Natural killer cell treated with Interleukin-12 subunit alpha and Interleukin-12 subunit beta and Interleukin-15 and Interleukin-18, amount 100 ng/mL, for 72 hours (primary cell): ENCODE data around the gene XXYLT1. TPM values are rescaled to one million over a fixed set of nuclear protein-coding genes. Genes with fewer than 3 reads are reported as not detected.
A peak's percentile ranks its signal among the peaks of the same experiment; 100 is the strongest.
"Not testable (repeated sequence)": the region's sequence is repeated elsewhere in the genome, so short reads cannot be mapped to it uniquely, and the experiment has no call there.

Experiments used
- ATAC-seq, 2 donors: fragments of 150-1000 bp; cut with Tn5 transposase in 1 of 2; sonication (Bioruptor Pico), chemical (Tn5 transposase) in 1 of 2; 2 replicates each; pipeline ENCODE4 v1.10.0; 2021
- DNase-seq: peaks from one replicate; pipeline ENCODE4 v3.0.0; 2022; ENCODE audit warnings: low spot score
- H3K27ac Mint-ChIP-seq, 2 donors: 1 replicate in 1 of 2; 2 replicates in 1 of 2; pipeline ENCODE4 v1.8.0; 2022; ENCODE audit warnings: mixed read lengths in 2 of 2, mild to moderate bottlenecking in 1 of 2, moderate library complexity in 1 of 2
- H3K27me3 Mint-ChIP-seq, 2 donors: 1 replicate in 1 of 2; 2 replicates in 1 of 2; pipeline ENCODE4 v1.8.0; 2022; ENCODE audit warnings: mixed read lengths in 2 of 2
- H3K36me3 Mint-ChIP-seq: one replicate; pipeline ENCODE4 v1.8.0; 2022; ENCODE audit warnings: mixed read lengths
- H3K4me1 Mint-ChIP-seq, 2 donors: 1 replicate in 1 of 2; 2 replicates in 1 of 2; pipeline ENCODE4 v1.8.0; 2022; ENCODE audit warnings: low read depth in 2 of 2, mixed read lengths in 2 of 2, mild to moderate bottlenecking in 1 of 2
- H3K4me3 Mint-ChIP-seq: one replicate; pipeline ENCODE4 v1.8.0; 2022; ENCODE audit warnings: mixed read lengths
- H3K9me3 Mint-ChIP-seq: 2 replicates; pipeline ENCODE4 v1.8.0; 2022; ENCODE audit warnings: mixed read lengths
- total RNA-seq, 2 donors: library from RNA; stranded (reverse); gene quantifications; one replicate each; pipeline ENCODE4 v1.2.3, GENCODE V29; 2022

Gene XXYLT1, protein sequence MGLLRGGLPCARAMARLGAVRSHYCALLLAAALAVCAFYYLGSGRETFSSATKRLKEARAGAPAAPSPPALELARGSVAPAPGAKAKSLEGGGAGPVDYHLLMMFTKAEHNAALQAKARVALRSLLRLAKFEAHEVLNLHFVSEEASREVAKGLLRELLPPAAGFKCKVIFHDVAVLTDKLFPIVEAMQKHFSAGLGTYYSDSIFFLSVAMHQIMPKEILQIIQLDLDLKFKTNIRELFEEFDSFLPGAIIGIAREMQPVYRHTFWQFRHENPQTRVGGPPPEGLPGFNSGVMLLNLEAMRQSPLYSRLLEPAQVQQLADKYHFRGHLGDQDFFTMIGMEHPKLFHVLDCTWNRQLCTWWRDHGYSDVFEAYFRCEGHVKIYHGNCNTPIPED
- 10 to 100 TPM; 10.5 to 16.2 TPM for total RNA-seq

DNA sequence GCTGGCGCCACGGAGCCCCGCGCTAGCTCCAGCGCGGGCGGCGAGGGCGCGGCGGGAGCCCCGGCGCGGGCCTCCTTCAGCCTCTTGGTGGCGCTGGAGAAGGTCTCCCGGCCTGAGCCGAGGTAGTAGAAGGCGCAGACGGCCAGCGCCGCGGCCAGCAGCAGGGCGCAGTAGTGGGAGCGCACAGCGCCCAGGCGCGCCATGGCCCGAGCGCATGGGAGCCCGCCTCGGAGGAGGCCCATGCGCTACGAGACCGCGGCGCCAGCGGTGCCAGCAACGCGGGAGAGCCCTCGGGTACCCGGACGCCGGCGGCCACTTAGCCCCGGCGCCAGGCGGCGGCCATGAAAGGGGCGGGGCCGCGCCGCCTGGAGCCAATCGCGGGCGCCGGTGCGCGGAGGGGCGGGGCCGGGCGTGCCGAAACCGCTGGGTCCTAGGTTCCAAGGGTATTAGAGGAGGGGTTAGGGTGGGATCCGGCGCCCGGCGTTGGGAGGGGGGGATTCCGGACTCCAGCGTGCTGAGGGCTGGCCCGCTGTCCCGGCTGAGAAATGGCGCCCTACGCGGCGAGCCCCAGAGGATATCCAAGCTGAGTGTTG is at the start of gene XXYLT1:
XXYLT1 (minus strand) TSS at position 343 of the 593 bp plus-strand sequence; CDS start at position 242, 101 bp downstream.
- H3K4me3 Mint-ChIP-seq: peak within 1 kb of the TSS; percentile 86
- peak within 1 kb of the TSS; percentile 62 to 82 for H3K27ac Mint-ChIP-seq
- DNase-seq: peak; percentile 91
- no peaks in the 10 kb centered on the region for H3K36me3 Mint-ChIP-seq
- no peaks in the 10 kb centered on the region for H3K9me3 Mint-ChIP-seq
- H3K27me3 Mint-ChIP-seq: no peaks in the 10 kb centered on the region
- ATAC-seq: peak; percentile 94 to 96
- H3K4me1 Mint-ChIP-seq: peaks cover 26 to 28% of the 10 kb centered on the region in 2 donors

DNA sequence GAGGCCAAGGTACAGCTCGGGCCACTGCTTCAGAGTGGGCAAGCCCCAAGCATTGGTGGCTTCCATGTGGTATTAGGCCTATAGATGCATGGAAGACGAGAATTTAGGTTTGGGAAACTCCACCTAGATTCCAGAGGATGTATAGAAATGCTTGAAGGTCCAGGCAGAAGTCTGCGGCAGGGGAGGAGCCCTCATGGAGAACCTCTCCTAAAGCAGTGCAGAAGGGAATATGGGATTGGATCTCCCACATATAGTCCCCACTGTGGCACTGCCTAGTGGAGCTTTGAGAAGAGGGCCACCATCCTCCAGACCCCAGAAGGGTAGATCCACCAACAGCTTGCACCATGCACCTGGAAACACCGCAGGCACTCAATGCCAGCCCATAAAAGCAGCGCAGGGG is 48.1 kb upstream of the XXYLT1 start:
- Mint-ChIP-seq H3K9me3 (no peaks in the 10 kb centered on the region), H3K27me3 (no peaks in the 10 kb centered on the region), H3K4me1 (peaks cover 9 to 10% of the 10 kb centered on the region in 2 donors), H3K4me3 (no peak overlapping the region), H3K27ac (no peak overlapping the region), H3K36me3 (peaks cover 28% of the 10 kb centered on the region)
- DNase-seq (no peak), ATAC-seq (no peak)

DNA sequence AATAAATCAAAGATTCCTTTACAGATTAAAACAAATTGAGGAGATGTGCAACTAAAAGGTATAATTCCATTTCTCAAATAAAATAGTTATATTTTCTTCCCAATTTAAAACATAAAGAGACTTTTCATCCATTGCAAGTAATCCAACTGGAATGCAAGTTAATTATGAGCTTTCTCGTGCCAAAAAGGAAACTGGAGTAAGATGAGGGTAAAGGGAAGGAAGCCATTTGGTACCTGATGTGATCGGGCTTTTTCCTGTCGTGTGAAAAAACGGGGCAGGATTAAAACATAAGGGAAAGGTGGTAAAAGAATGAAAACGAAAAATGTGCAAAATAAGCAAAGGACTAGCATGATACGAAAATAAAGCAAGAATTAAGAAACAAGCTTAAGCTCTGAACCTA is 41.8 kb upstream of the XXYLT1 start:
- Mint-ChIP-seq H3K9me3 (no peaks in the 10 kb centered on the region), H3K36me3 (no peaks in the 10 kb centered on the region), H3K27ac (no peak overlapping the region), H3K4me1 (no peaks in the 10 kb centered on the region), H3K4me3 (no peak overlapping the region), H3K27me3 (no peaks in the 10 kb centered on the region)
- DNase-seq (no peak), ATAC-seq (no peak)

DNA sequence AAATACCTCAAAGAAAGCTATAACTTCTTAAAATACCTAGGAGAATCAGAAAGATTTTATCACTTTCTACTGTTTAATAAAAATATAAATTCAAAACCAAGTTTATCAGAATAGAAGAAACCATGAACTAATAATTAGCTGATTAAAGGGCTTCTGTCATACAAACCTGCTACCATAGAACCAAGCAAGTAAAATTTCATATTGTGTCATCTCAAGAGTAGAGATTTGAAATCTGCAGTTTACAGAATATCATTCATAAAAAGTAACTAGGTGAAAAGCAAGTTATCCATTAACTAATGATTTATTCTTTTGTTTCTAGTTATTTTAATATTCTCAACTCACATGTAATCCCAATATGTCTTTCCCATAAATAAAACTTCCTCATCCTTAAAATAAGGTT is 36.8 kb upstream of the XXYLT1 start:
- Mint-ChIP-seq H3K27ac (no peak overlapping the region), H3K4me1 (no peaks in the 10 kb centered on the region), H3K9me3 (no peaks in the 10 kb centered on the region), H3K4me3 (no peak overlapping the region), H3K27me3 (no peaks in the 10 kb centered on the region), H3K36me3 (peaks cover 6% of the 10 kb centered on the region)
- no peak for DNase-seq
- no peak for ATAC-seq

DNA sequence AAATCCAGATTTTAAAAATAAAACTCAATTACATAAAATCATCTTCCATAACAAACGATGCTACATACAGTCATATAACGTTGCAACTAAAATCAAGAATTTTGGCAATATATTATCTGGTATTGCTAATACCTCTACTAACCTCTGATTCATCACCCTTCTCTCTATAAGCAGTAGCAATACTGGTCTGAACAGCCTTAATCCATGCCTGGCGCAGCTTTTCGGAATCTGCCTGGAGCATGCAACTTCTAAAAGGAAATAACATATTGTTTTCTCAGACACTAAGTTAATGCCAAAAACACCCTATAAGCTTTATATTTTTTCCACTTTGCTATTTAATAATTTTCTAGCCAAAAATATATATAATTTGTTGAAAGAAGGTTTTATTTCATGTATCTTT is 35.4 kb upstream of the XXYLT1 start:
- Mint-ChIP-seq H3K4me1 (no peaks in the 10 kb centered on the region), H3K36me3 (peaks cover 6% of the 10 kb centered on the region), H3K4me3 (no peak overlapping the region), H3K27ac (no peak overlapping the region), H3K27me3 (no peaks in the 10 kb centered on the region), H3K9me3 (no peaks in the 10 kb centered on the region)
- DNase-seq (no peak), ATAC-seq (no peak)

DNA sequence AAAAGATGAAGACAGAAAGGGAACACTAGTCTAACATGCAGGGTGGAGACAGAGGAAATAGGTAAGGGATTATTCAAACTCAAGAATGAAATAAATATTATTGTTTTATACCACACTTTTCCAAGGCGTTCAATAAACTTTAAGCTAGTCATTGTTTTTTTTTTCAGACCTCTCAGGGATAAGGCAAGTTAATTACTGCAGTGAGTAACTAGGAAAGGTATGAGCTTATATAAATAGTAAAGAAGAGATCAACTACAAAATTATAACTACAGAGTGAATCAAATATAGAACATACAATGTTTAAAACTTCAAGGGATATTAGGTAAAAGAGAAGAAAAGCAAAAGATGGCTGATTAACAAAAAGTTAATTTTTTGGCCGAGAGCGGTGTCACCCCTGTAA is 31.5 kb upstream of the XXYLT1 start:
- Mint-ChIP-seq H3K9me3 (no peaks in the 10 kb centered on the region), H3K27ac (no peak overlapping the region), H3K36me3 (peaks cover 11% of the 10 kb centered on the region), H3K4me1 (peaks cover 3 to 6% of the 10 kb centered on the region in 2 donors), H3K4me3 (no peak overlapping the region), H3K27me3 (no peaks in the 10 kb centered on the region)
- no peak for ATAC-seq
- DNase-seq: no peak

DNA sequence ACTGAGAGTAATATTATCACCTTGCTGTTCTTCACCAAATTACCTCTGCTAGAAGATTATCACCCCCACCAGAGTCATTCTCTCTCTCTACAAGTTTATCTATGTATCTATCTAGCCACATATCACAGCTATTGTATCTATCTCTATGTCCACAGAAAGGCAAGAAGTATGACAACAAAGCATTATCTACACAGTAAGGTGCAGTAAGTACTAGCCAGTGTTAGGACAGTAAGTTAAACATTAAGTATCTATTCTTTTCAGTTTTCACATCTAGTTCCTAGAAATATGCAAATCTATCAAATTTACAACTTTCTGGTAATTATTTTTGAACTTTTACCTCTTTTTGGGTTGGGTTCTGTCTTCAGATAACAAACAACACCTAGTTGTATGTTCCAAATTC is 26.5 kb upstream of the XXYLT1 start:
- DNase-seq: no peak
- ATAC-seq: no peak
- Mint-ChIP-seq H3K36me3 (peaks cover 11% of the 10 kb centered on the region), H3K27me3 (no peaks in the 10 kb centered on the region), H3K4me3 (no peak overlapping the region), H3K4me1 (peaks cover 3 to 8% of the 10 kb centered on the region in 2 donors), H3K27ac (peak overlapping the region in 1 of 2 donors; percentile 47), H3K9me3 (no peaks in the 10 kb centered on the region)

DNA sequence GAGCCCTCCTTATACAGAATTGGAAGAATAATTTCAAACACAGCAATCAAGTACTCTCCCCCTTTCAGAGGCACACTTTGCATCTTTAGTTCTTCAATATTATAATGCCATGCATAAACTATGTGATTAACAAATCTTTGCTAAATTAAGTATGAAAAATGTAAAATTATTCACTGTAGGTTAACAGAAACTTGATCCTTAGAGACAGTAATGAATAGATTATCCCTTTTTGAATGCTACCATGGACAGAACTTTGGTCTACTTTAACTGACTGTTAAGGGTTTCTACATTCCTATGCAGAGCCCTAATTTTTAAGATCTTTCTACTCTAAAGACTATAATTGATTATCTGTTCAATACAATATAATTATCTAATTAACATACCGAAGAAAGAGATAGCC is 25.7 kb upstream of the XXYLT1 start:
- peaks cover 3 to 8% of the 10 kb centered on the region in 2 donors for H3K4me1 Mint-ChIP-seq
- ATAC-seq: no peak
- H3K4me3 Mint-ChIP-seq: no peak overlapping the region
- no peaks in the 10 kb centered on the region for H3K9me3 Mint-ChIP-seq
- no peak for DNase-seq
- H3K27me3 Mint-ChIP-seq: no peaks in the 10 kb centered on the region
- H3K36me3 Mint-ChIP-seq: peaks cover 11% of the 10 kb centered on the region
- H3K27ac Mint-ChIP-seq: no peak overlapping the region

DNA sequence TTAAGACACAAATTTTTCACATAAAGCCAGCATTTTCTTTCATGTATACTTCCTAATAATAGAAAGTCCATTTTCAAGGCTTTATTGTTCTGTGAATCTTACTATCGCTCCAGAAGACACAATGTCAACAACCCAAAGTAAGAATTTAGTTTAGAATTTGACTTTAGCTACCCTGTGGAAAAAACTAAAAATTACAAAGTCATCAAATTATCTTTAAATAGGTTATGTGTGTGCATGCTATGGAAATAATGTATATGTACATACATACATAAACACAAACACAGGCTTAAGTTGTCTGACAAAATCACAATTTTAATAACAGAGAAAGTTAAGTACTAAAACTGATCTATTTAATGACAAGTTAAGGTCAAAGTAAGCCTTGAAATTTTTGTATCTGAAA is 20.2 kb upstream of the XXYLT1 start:
- H3K4me1 Mint-ChIP-seq: no peaks in the 10 kb centered on the region
- H3K27ac Mint-ChIP-seq: no peak overlapping the region
- no peaks in the 10 kb centered on the region for H3K27me3 Mint-ChIP-seq
- no peak overlapping the region for H3K4me3 Mint-ChIP-seq
- peaks cover 16% of the 10 kb centered on the region for H3K36me3 Mint-ChIP-seq
- no peaks in the 10 kb centered on the region for H3K9me3 Mint-ChIP-seq
- DNase-seq (no peak), ATAC-seq (no peak)

DNA sequence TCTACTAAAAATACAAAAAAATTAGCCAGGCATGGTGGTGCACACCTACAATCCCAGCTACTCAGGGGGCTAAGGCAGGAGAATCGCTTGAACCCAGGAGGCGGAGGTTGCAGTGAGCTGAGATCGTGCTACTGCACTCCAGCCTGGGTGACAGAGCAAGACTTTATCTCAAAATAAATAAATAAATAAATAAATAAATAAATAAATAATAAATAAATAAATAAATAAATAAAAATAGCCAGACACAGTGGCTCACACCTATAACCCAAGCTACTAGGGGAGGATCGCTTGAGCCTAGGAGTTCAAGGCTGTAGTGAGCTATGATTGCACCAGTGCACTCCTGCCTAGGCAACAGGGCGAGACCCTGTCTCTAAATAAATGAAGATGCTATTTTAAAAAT is 19.7 kb upstream of the XXYLT1 start:
- not testable (repeated sequence) for ATAC-seq, H3K4me3 Mint-ChIP-seq, DNase-seq, H3K27me3 Mint-ChIP-seq, H3K9me3 Mint-ChIP-seq, H3K4me1 Mint-ChIP-seq, H3K27ac Mint-ChIP-seq
- peaks cover 16% of the 10 kb centered on the region for H3K36me3 Mint-ChIP-seq

DNA sequence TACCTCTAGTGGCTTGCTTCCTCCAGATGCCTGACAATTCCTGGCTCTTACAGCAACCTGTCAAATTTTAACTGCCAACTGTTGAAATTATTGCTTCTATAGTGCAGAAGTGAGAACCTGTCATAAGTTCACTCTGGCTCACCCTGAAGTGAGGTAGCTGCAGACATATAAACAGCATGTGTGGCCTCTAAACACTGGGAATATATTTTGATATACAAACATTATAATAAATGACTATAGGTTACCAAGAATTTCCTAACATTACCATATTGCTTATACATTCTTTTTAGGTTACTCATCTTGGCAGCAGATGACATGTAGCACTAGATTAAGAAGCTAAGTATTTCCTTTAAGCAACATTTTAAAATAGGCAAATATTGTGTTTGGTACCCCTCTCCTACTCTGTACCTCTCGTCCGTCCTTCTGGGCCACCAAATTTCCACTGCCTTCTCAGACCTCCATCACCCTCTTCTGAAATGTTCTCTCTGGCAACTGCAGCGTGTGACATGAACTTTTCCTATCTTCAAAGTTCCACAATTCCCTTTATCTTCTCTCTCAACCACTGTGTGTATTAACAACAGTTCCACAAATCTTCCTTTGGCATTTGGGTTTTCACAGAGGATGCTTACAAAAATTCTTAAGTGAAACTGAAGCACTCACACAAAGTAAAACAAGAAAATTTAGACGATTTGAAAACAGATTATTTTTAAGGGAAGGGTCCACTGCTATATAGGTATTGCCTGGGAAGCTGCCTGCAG is 15.3 kb upstream of the XXYLT1 start:
- no peak for ATAC-seq
- H3K36me3 Mint-ChIP-seq: peaks cover 9% of the 10 kb centered on the region
- no peak for DNase-seq
- no peak overlapping the region for H3K4me3 Mint-ChIP-seq
- H3K27ac Mint-ChIP-seq: no peak overlapping the region
- no peaks in the 10 kb centered on the region for H3K9me3 Mint-ChIP-seq
- no peaks in the 10 kb centered on the region for H3K27me3 Mint-ChIP-seq
- no peaks in the 10 kb centered on the region for H3K4me1 Mint-ChIP-seq

DNA sequence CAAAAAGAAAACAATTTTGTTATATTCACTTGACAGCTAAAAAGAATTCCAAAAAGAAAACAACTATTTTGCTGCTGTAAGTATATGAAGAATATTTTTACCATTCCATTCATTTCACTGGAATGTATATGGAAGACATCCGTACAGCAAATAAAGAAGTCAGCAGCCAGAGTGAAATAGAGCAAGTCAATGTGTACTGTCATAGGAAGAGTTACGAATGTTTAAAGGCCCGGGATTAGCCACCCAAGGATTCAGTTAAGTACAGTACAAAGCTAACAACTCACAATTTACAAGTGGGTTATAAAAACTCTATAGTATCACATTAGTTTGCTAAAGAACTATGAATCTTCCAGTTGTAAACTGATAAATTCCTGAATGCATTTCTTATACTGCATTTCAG is 14.4 kb upstream of the XXYLT1 start:
- Mint-ChIP-seq H3K4me1 (no peaks in the 10 kb centered on the region), H3K9me3 (no peaks in the 10 kb centered on the region), H3K27ac (no peak overlapping the region), H3K27me3 (no peaks in the 10 kb centered on the region), H3K4me3 (no peak overlapping the region), H3K36me3 (peaks cover 9% of the 10 kb centered on the region)
- ATAC-seq (no peak), DNase-seq (no peak)

DNA sequence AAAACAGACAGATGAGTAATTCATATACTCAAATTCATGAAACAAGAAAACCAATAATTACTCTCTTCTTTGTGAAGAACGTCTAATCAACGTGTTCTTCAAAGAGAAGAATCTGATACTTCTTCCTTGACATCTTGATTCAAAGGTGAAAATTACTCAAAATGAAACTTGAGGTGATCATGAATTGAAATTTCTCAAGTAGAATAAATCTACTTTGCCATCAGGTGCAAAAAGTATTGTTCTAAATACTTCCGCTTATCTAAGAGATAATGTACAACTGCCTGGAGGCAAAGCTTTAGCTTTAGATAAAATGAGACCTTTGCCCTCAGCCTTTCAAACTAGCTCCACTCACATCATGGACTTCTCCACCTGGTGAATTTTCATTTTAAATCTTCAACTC is 13.9 kb upstream of the XXYLT1 start:
- Mint-ChIP-seq H3K4me1 (no peaks in the 10 kb centered on the region), H3K36me3 (peaks cover 9% of the 10 kb centered on the region), H3K4me3 (no peak overlapping the region), H3K27me3 (no peaks in the 10 kb centered on the region), H3K9me3 (no peaks in the 10 kb centered on the region), H3K27ac (no peak overlapping the region)
- ATAC-seq (no peak), DNase-seq (no peak)

DNA sequence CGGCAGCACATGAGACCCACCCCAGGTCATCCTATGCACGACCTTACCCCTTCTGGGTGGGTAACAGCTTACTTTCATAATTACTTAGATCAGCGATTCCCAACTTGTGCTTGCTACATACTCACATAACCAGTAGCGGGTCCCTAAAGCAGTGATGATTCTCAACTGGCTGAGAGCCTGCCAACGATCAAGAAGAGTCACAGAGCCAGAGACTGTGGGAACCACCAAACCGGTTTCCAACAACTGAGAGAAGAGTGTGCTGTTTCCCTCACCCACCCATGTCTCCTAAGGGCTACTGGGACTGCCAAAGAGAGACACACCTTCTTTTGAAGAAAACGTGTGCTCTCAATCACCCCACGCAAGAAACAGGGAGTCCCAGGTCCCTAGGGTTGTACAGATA is 12.0 kb upstream of the XXYLT1 start:
- Mint-ChIP-seq H3K27me3 (no peaks in the 10 kb centered on the region), H3K9me3 (no peaks in the 10 kb centered on the region), H3K36me3 (peaks cover 4% of the 10 kb centered on the region), H3K4me3 (no peak overlapping the region), H3K27ac (peak overlapping the region in 1 of 2 donors; percentile 53), H3K4me1 (no peaks in the 10 kb centered on the region)
- DNase-seq (no peak), ATAC-seq (no peak)
